K562 (cell line): ENCODE results near the gene CD164L2. TPM values are rescaled to one million over a fixed set of nuclear protein-coding genes. Genes with fewer than 3 reads are reported as not detected.
A peak's percentile ranks its signal among the peaks of the same experiment; 100 is the strongest.

Experiments
- ARNT ChIP-seq, 2 experiments: fragments of 450-650 bp; IDR thresholded peaks; 2 replicates each; pipeline ENCODE4 v1.6.1; 2016; ENCODE audit warnings: mild to moderate bottlenecking in 1 of 2
- DIDO1 ChIP-seq: fragments of 450-650 bp; IDR thresholded peaks from 2 replicates; pipeline ENCODE4 v1.6.1; 2016; ENCODE audit warnings: low read depth, missing biosample characterization, missing genetic modification characterization
- FOXJ2 ChIP-seq: fragments of 200-800 bp; sonication (Bioruptor generic); IDR thresholded peaks from 2 replicates; pipeline ENCODE4 v1.6.1; 2016; ENCODE audit warnings: missing genetic modification characterization, missing compliant biosample characterization
- FOXK2 ChIP-seq, 2 experiments: fragments of 450-650 bp; IDR thresholded peaks in 1 of 2; conservative IDR thresholded peaks in 1 of 2; 2 replicates each; pipeline ENCODE4 v1.6.1; 2016; ENCODE audit warnings: low read depth in 2 of 2, mild to moderate bottlenecking in 1 of 2
- KDM1A ChIP-seq, 2 experiments: fragments of 450-650 bp; IDR thresholded peaks; 2 replicates each; pipeline ENCODE4 v1.6.1; 2016; ENCODE audit warnings: mild to moderate bottlenecking in 2 of 2
- MAFF ChIP-seq: IDR thresholded peaks from 2 replicates; pipeline ENCODE4 v1.6.1; 2012; ENCODE audit warnings: low read length, improper control_type of control experiment
- MAZ ChIP-seq, 2 experiments: fragments of 450-650 bp in 1 of 2; sonication (generic) in 1 of 2; formaldehyde crosslinking; IDR thresholded peaks in 1 of 2; conservative IDR thresholded peaks in 1 of 2; 2 replicates each; pipeline versions ENCODE4 v1.4.0 to v1.5.0; 2020; ENCODE audit warnings: mild to moderate bottlenecking in 1 of 2, missing genetic modification reagents in 1 of 2
- MIER1 ChIP-seq: fragments of 450-650 bp; IDR thresholded peaks from 2 replicates; pipeline ENCODE4 v1.6.1; 2016; ENCODE audit warnings: antibody characterized with exemption, mild to moderate bottlenecking, low read depth
- PHF8 ChIP-seq: fragments of 200-600 bp; sonication (generic); IDR thresholded peaks from 2 replicates; pipeline ENCODE4 v1.6.1; 2012; ENCODE audit warnings: mixed run types, mild to moderate bottlenecking, inconsistent platforms, low read length, moderate library complexity, borderline replicate concordance
- PTRF ChIP-seq: fragments of 450-650 bp; IDR thresholded peaks from 2 replicates; pipeline ENCODE4 v1.6.1; 2016; ENCODE audit warnings: mild to moderate bottlenecking, missing genetic modification characterization, missing compliant biosample characterization
- SIN3B ChIP-seq: fragments of 450-650 bp; IDR thresholded peaks from 2 replicates; pipeline ENCODE4 v1.6.1; 2017; ENCODE audit warnings: low read depth, mild to moderate bottlenecking, moderate library complexity
- SP2 ChIP-seq: IDR thresholded peaks from 2 replicates; pipeline ENCODE4 v1.6.1; 2011; ENCODE audit warnings: mild to moderate bottlenecking, low read depth, low read length, moderate library complexity; ENCODE audit not compliant: poor library complexity, severe bottlenecking; ENCODE audit errors: extremely low read depth
- ZNF695 ChIP-seq: fragments of 450-650 bp; formaldehyde crosslinking; IDR thresholded peaks from 2 replicates; pipeline ENCODE4 v1.4.0; 2020; ENCODE audit warnings: mild to moderate bottlenecking, moderate library complexity
- ZNF76 ChIP-seq: fragments of 250-450 bp; sonication (Bioruptor Pico); IDR thresholded peaks from 2 replicates; pipeline ENCODE4 v1.4.0; 2020; ENCODE audit warnings: mild to moderate bottlenecking, moderate library complexity, borderline replicate concordance
- ZNF79 ChIP-seq: fragments of 250-450 bp; sonication (Bioruptor Pico); IDR thresholded peaks from 2 replicates; pipeline ENCODE4 v1.4.0; 2020; ENCODE audit warnings: low read depth, mild to moderate bottlenecking, moderate library complexity
- ZNF830 ChIP-seq: fragments of 250-450 bp; sonication (Bioruptor Pico); IDR thresholded peaks from 2 replicates; pipeline ENCODE4 v1.5.0; 2021; ENCODE audit warnings: mild to moderate bottlenecking
- polyA plus RNA-seq, 8 experiments: library from polyadenylated mRNA; depleted of rRNA in 4 of 8; stranded (reverse) in 5 of 8; unstranded in 3 of 8; fragments of >200 nt; fragmentation: Nextera tagmentation in 2 of 8; fragmentation: Illumina TruSeq in 1 of 8; extraction: Ambion mirVana in 2 of 8; extraction: Trizol in 1 of 8; gene quantifications; 2 replicates each; pipeline versions ENCODE4 v1.2.1 to v1.2.3, GENCODE V29; 2011 to 2014; ENCODE audit warnings: inconsistent platforms in 1 of 8, missing spikeins in 1 of 8
- total RNA-seq, 7 experiments: library from RNA; depleted of rRNA in 6 of 7; stranded (reverse); fragments of >200 nt in 6 of 7; fragmentation: Illumina TruSeq in 2 of 7; extraction: Trizol in 2 of 7; gene quantifications; 2 replicates each; pipeline versions ENCODE4 v1.2.1 to v1.2.3, GENCODE V29; 2011 to 2021; ENCODE audit warnings: low replicate concordance in 1 of 7
- TF ChIP-seq, protein P1 (sequence below): fragments of 450-650 bp; IDR thresholded peaks from 2 replicates; pipeline ENCODE4 v1.6.1; 2017; ENCODE audit warnings: mild to moderate bottlenecking, moderate library complexity
- TF ChIP-seq, protein P2 (sequence below), 3 experiments: IDR thresholded peaks in 2 of 3; conservative IDR thresholded peaks in 1 of 3; 2 replicates each; pipeline ENCODE4 v1.5.1; 2011 to 2012; ENCODE audit warnings: low read length in 3 of 3, mild to moderate bottlenecking in 3 of 3, control low read depth in 2 of 3, improper control_type of control experiment in 1 of 3, inconsistent platforms in 1 of 3, low read depth in 1 of 3, mixed read lengths in 1 of 3, moderate library complexity in 1 of 3; ENCODE audit not compliant: insufficient read depth in 2 of 3
- TF ChIP-seq, protein P3 (sequence below): fragments of 250-450 bp; sonication (Bioruptor Pico); IDR thresholded peaks from 2 replicates; pipeline ENCODE4 v1.5.0; 2021
- TF ChIP-seq, protein P4 (sequence below): fragments of 250-450 bp; sonication (Bioruptor Pico); IDR thresholded peaks from 2 replicates; pipeline ENCODE4 v1.5.0; 2021; ENCODE audit warnings: mild to moderate bottlenecking, moderate library complexity

Gene CD164L2
- total and polyA plus RNA-seq, 9 of the 15 experiments (the other 6 are each of a cell fraction or from before 2014, with no cell fraction given) = 0.08 to 0.92 (median 0.38) TPM; not detected in 1

DNA sequence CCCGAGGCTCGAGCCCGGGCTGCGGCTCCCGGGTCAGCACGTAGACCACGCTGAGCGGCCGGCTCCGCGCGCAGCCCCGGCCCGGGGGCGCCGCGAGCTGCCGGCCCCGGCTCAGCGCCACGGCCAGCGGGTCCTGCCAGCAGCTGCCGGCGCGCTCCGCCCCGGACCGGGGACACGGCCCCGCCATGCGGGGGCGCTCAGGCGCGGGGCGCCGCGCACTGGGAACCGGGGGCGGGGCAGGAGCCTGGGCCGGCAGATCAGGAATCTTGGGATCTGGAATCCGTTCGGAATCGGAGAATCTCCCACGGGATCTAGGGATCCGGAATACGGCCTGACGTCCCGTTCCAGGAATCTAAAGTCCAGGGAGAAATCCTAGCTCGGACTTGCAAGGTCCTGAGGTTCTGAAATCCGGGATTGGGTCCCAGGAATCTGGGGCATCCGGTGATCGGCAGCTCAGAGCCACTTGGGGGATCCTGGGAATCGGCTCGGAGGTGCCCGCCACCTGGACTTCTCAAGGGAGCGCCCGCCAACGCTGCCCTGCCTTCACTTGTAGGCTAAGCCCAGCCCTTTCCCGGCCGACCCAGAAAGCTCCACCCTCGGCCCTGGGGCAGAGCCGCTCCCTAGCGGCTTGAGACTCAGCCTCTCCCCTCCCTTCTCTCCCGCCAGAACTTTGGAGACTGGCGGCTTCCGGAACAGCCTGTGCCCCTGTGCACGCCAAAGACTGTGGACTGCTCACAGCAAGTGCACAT lies 16.5 kb downstream of the CD164L2 start, which contains the start of gene MAP3K6 (continued):
- TF ChIP-seq PTRF (no peak), ARNT (IDR thresholded peaks at IDR 0.05) (no peak), ZNF76 (CRISPR knock-in tag) (no peak), ZNF695 (CRISPR knock-in tag) (no peak), ZNF79 (CRISPR knock-in tag) (no peak), MIER1 (no peak), ZNF830 (CRISPR knock-in tag) (no peak), KDM1A (IDR thresholded peaks at IDR 0.05) (no peak), FOXK2 (conservative IDR thresholded peaks at IDR 0.05 in 1 of 2, IDR thresholded peaks at IDR 0.05 in 1 of 2; ENCODE audit: low read depth in 2 of 2) (no peak), DIDO1 (tag) (no peak), FOXJ2 (tag) (no peak), SIN3B (peak; percentile 70), MAFF (no peak), MAZ (CRISPR knock-in tag; conservative IDR thresholded peaks at IDR 0.05 in 1 of 2, IDR thresholded peaks at IDR 0.05 in 1 of 2) (peak; percentile 34 to 69; a peak in 2 of 4 replicates), SP2 (no peak), PHF8 (peak; percentile 86; the same call in 1 of the 2 replicates)
- TF ChIP-seq, protein P1, sequence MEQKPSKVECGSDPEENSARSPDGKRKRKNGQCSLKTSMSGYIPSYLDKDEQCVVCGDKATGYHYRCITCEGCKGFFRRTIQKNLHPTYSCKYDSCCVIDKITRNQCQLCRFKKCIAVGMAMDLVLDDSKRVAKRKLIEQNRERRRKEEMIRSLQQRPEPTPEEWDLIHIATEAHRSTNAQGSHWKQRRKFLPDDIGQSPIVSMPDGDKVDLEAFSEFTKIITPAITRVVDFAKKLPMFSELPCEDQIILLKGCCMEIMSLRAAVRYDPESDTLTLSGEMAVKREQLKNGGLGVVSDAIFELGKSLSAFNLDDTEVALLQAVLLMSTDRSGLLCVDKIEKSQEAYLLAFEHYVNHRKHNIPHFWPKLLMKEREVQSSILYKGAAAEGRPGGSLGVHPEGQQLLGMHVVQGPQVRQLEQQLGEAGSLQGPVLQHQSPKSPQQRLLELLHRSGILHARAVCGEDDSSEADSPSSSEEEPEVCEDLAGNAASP = no peak
- TF ChIP-seq, protein P2, sequence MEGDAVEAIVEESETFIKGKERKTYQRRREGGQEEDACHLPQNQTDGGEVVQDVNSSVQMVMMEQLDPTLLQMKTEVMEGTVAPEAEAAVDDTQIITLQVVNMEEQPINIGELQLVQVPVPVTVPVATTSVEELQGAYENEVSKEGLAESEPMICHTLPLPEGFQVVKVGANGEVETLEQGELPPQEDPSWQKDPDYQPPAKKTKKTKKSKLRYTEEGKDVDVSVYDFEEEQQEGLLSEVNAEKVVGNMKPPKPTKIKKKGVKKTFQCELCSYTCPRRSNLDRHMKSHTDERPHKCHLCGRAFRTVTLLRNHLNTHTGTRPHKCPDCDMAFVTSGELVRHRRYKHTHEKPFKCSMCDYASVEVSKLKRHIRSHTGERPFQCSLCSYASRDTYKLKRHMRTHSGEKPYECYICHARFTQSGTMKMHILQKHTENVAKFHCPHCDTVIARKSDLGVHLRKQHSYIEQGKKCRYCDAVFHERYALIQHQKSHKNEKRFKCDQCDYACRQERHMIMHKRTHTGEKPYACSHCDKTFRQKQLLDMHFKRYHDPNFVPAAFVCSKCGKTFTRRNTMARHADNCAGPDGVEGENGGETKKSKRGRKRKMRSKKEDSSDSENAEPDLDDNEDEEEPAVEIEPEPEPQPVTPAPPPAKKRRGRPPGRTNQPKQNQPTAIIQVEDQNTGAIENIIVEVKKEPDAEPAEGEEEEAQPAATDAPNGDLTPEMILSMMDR (IDR thresholded peaks at IDR 0.05 in 2 of 3, conservative IDR thresholded peaks at IDR 0.05 in 1 of 3; ENCODE audit: insufficient read depth in 2 of 3, low read depth in 1 of 3, low read length in 3 of 3) = peak; percentile 59 to 79 (median 70)
- TF ChIP-seq, protein P3, sequence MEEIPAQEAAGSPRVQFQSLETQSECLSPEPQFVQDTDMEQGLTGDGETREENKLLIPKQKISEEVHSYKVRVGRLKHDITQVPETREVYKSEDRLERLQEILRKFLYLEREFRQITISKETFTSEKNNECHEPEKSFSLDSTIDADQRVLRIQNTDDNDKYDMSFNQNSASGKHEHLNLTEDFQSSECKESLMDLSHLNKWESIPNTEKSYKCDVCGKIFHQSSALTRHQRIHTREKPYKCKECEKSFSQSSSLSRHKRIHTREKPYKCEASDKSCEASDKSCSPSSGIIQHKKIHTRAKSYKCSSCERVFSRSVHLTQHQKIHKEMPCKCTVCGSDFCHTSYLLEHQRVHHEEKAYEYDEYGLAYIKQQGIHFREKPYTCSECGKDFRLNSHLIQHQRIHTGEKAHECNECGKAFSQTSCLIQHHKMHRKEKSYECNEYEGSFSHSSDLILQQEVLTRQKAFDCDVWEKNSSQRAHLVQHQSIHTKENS (CRISPR knock-in tag) = no peak
- TF ChIP-seq, protein P4, sequence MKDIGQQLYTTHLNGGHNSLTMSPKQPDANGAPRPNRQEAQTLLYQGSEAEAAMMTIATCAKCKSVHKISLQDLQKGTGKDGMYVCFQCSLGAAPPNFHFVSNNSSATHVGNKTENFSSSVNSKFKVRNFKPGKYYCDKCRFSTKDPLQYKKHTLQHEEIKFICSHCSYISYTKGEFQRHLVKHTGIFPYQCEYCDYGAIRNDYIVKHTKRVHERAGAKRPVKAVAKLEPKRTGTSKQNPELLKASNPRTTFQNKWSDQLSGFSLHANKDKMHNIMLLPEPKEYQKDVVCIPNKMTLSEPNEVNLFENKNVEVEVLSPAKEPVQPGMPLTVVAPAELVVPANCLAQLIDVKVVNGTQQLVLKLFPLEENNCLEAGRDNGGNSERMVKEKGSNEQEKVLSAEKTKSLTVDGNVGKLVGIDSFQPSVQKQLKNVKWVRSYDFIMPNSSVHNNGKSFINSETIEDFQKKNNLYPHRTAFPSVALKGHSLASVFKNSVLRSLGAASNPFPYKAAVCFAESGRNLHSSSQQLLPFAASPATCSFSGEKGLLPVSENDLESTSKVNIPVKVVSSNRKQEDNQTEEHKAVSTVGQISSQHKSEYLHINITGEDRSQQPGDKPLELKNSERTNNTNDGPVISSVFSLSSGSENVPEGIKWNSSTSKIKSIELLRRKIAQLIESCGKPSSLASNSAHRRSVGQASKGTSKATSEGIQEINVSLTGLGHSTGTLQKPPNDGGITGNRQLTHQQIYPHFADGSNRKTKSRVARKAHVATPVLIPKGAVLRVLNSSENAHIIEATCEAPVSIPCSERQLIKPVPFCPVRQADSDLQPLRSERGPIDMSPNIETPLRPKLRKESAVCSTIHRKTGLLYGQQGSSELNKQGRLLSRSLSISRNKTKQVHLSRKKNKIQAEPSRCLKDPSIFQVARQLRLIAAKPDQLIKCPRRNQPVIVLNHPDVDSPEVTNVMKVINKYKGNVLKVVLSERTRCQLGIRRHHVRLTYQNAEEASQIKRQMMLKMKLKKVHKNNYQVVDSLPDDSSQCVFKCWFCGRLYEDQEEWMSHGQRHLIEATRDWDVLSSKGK (CRISPR knock-in tag) = no peak
